Measurements from ENCODE around the gene OR2M7. TPM values are rescaled to one million over a fixed set of nuclear protein-coding genes. Genes with fewer than 3 reads are reported as not detected.
"Not testable (repeated sequence)": the region's sequence is repeated elsewhere in the genome, so short reads cannot be mapped to it uniquely, and the experiment has no call there.

Gene OR2M7
- not detected for total RNA-seq

GRCh38 chr1:248324468-248324867 lies at the start of gene OR2M7:
Gene OR2M7 (minus strand): TSS chr1:248324568. CDS start chr1:248324568, 0 bp downstream.
- H3K27ac Mint-ChIP-seq = no peak within 1 kb of the TSS
- no peaks in the 10 kb centered on the region for H3K9me3 Mint-ChIP-seq
- H3K4me1 Mint-ChIP-seq (ENCODE audit: low read depth) = no peaks in the 10 kb centered on the region
- DNase-seq = no peak
- H3K27me3 Mint-ChIP-seq (ENCODE audit: low read depth) = peaks cover 10% of the 10 kb centered on the region
- CTCF ChIA-PET = no interaction called here
- H3K36me3 Mint-ChIP-seq (ENCODE audit: low read depth) = no peaks in the 10 kb centered on the region
- no peak within 1 kb of the TSS for H3K4me3 Mint-ChIP-seq
- intact Hi-C loops (cut with micrococcal nuclease) = no loop called here

GRCh38 chr1:248373761-248374160 lies 49.4 kb upstream of the OR2M7 start:
- no peak overlapping the region for H3K4me3 Mint-ChIP-seq
- no peaks in the 10 kb centered on the region for H3K9me3 Mint-ChIP-seq
- intact Hi-C loops (cut with micrococcal nuclease) = no loop called here
- no peak overlapping the region for H3K27ac Mint-ChIP-seq
- peaks cover 8% of the 10 kb centered on the region for H3K4me1 Mint-ChIP-seq (ENCODE audit: low read depth)
- no peaks in the 10 kb centered on the region for H3K27me3 Mint-ChIP-seq (ENCODE audit: low read depth)
- no peaks in the 10 kb centered on the region for H3K36me3 Mint-ChIP-seq (ENCODE audit: low read depth)
- CTCF ChIA-PET = no interaction called here
- no peak for DNase-seq

GRCh38 chr1:248372394-248372793 lies 48.0 kb upstream of the OR2M7 start:
- Mint-ChIP-seq H3K27me3 (ENCODE audit: low read depth) (no peaks in the 10 kb centered on the region), H3K4me1 (ENCODE audit: low read depth) (peaks cover 8% of the 10 kb centered on the region), H3K27ac (no peak overlapping the region), H3K9me3 (no peaks in the 10 kb centered on the region), H3K4me3 (no peak overlapping the region), H3K36me3 (ENCODE audit: low read depth) (no peaks in the 10 kb centered on the region)
- DNase-seq = peak; percentile 21
- intact Hi-C loops (cut with micrococcal nuclease) = no loop called here
- CTCF ChIA-PET = no interaction called here

- Mint-ChIP-seq H3K4me3 (no peak overlapping the region), H3K27ac (no peak overlapping the region), H3K36me3 (ENCODE audit: low read depth) (no peaks in the 10 kb centered on the region), H3K4me1 (ENCODE audit: low read depth) (no peaks in the 10 kb centered on the region), H3K9me3 (no peaks in the 10 kb centered on the region), H3K27me3 (ENCODE audit: low read depth) (peaks cover 2% of the 10 kb centered on the region)
- intact Hi-C loops (cut with micrococcal nuclease) = no loop called here
- CTCF ChIA-PET = no interaction called here
- no peak for DNase-seq
Measured at GRCh38 chr1:248366609-248367008, 42.2 kb upstream of the OR2M7 start.

- CTCF ChIA-PET = no interaction called here
- H3K4me3 Mint-ChIP-seq = no peak within 1 kb of the TSS
- intact Hi-C loops (cut with micrococcal nuclease) = no loop called here
- H3K4me1 Mint-ChIP-seq (ENCODE audit: low read depth) = no peaks in the 10 kb centered on the region
- no peak within 1 kb of the TSS for H3K27ac Mint-ChIP-seq
- no peaks in the 10 kb centered on the region for H3K9me3 Mint-ChIP-seq
- no peak for DNase-seq
- no peaks in the 10 kb centered on the region for H3K36me3 Mint-ChIP-seq (ENCODE audit: low read depth)
- peaks cover 2% of the 10 kb centered on the region for H3K27me3 Mint-ChIP-seq (ENCODE audit: low read depth)
Measured at GRCh38 chr1:248361121-248361715, 36.9 kb upstream of the OR2M7 start, which contains the start of gene OR2T4. Gene OR2T4 (plus strand): TSS chr1:248361665. CDS start chr1:248361665, 0 bp downstream.

- Mint-ChIP-seq H3K4me3 (no peak overlapping the region), H3K27me3 (ENCODE audit: low read depth) (peaks cover 2% of the 10 kb centered on the region), H3K36me3 (ENCODE audit: low read depth) (no peaks in the 10 kb centered on the region), H3K9me3 (no peaks in the 10 kb centered on the region), H3K4me1 (ENCODE audit: low read depth) (no peaks in the 10 kb centered on the region), H3K27ac (no peak overlapping the region)
- CTCF ChIA-PET = no interaction called here
- intact Hi-C loops (cut with micrococcal nuclease) = no loop called here
- no peak for DNase-seq
Measured at GRCh38 chr1:248359415-248359814, 35.0 kb upstream of the OR2M7 start.

GRCh38 chr1:248348475-248348874 lies 24.1 kb upstream of the OR2M7 start, which contains the start of gene OR14C36:
Gene OR14C36 (plus strand): TSS chr1:248348775. CDS start chr1:248348775, 0 bp downstream.
- no peak for DNase-seq
- Mint-ChIP-seq H3K27ac (no peak within 1 kb of the TSS), H3K4me1 (ENCODE audit: low read depth) (no peaks in the 10 kb centered on the region), H3K4me3 (no peak within 1 kb of the TSS), H3K36me3 (ENCODE audit: low read depth) (no peaks in the 10 kb centered on the region), H3K9me3 (no peaks in the 10 kb centered on the region), H3K27me3 (ENCODE audit: low read depth) (peaks cover 11% of the 10 kb centered on the region)
- CTCF ChIA-PET = no interaction called here
- intact Hi-C loops (cut with micrococcal nuclease) = no loop called here

- DNase-seq = no peak
- no peaks in the 10 kb centered on the region for H3K36me3 Mint-ChIP-seq (ENCODE audit: low read depth)
- no peak overlapping the region for H3K4me3 Mint-ChIP-seq
- intact Hi-C loops (cut with micrococcal nuclease) = no loop called here
- H3K27ac Mint-ChIP-seq = no peak overlapping the region
- CTCF ChIA-PET = no interaction called here
- no peaks in the 10 kb centered on the region for H3K4me1 Mint-ChIP-seq (ENCODE audit: low read depth)
- no peaks in the 10 kb centered on the region for H3K9me3 Mint-ChIP-seq
- peaks cover under 1% of the 10 kb centered on the region for H3K27me3 Mint-ChIP-seq (ENCODE audit: low read depth)
Measured at GRCh38 chr1:248343451-248343850, 19.1 kb upstream of the OR2M7 start.

GRCh38 chr1:248316796-248317195 lies 7.6 kb downstream of the OR2M7 start:
- H3K27me3 Mint-ChIP-seq (ENCODE audit: low read depth) = peaks cover 24% of the 10 kb centered on the region
- CTCF ChIA-PET = no interaction called here
- peaks cover 6% of the 10 kb centered on the region for H3K36me3 Mint-ChIP-seq (ENCODE audit: low read depth)
- no peak overlapping the region for H3K4me3 Mint-ChIP-seq
- no peaks in the 10 kb centered on the region for H3K4me1 Mint-ChIP-seq (ENCODE audit: low read depth)
- intact Hi-C loops (cut with micrococcal nuclease) = no loop called here
- no peak for DNase-seq
- H3K27ac Mint-ChIP-seq = no peak overlapping the region
- peaks cover 14% of the 10 kb centered on the region for H3K9me3 Mint-ChIP-seq

- intact Hi-C loops (cut with micrococcal nuclease); H3K4me1 Mint-ChIP-seq (ENCODE audit: low read depth); H3K27me3 Mint-ChIP-seq (ENCODE audit: low read depth); H3K36me3 Mint-ChIP-seq (ENCODE audit: low read depth); H3K9me3 Mint-ChIP-seq; CTCF ChIA-PET; H3K27ac Mint-ChIP-seq; H3K4me3 Mint-ChIP-seq; DNase-seq: not testable (repeated sequence)
Measured at GRCh38 chr1:248306740-248307139, 17.6 kb downstream of the OR2M7 start.

- H3K4me3 Mint-ChIP-seq = no peak overlapping the region
- H3K4me1 Mint-ChIP-seq (ENCODE audit: low read depth) = no peaks in the 10 kb centered on the region
- H3K27me3 Mint-ChIP-seq (ENCODE audit: low read depth) = peaks cover 2% of the 10 kb centered on the region
- CTCF ChIA-PET = no interaction called here
- intact Hi-C loops (cut with micrococcal nuclease) = no loop called here
- H3K9me3 Mint-ChIP-seq = no peaks in the 10 kb centered on the region
- no peak overlapping the region for H3K27ac Mint-ChIP-seq
- no peaks in the 10 kb centered on the region for H3K36me3 Mint-ChIP-seq (ENCODE audit: low read depth)
- no peak for DNase-seq
Measured at GRCh38 chr1:248306103-248306502, 18.3 kb downstream of the OR2M7 start.

GRCh38 chr1:248305672-248306071 lies 18.7 kb downstream of the OR2M7 start:
- H3K4me3 Mint-ChIP-seq; H3K27ac Mint-ChIP-seq; H3K4me1 Mint-ChIP-seq (ENCODE audit: low read depth); H3K36me3 Mint-ChIP-seq (ENCODE audit: low read depth); DNase-seq; intact Hi-C loops (cut with micrococcal nuclease); CTCF ChIA-PET; H3K9me3 Mint-ChIP-seq; H3K27me3 Mint-ChIP-seq (ENCODE audit: low read depth): not testable (repeated sequence)

- no peak for DNase-seq
- CTCF ChIA-PET = no interaction called here
- Mint-ChIP-seq H3K36me3 (ENCODE audit: low read depth) (no peaks in the 10 kb centered on the region), H3K9me3 (peaks cover 3% of the 10 kb centered on the region), H3K4me1 (ENCODE audit: low read depth) (no peaks in the 10 kb centered on the region), H3K4me3 (no peak within 1 kb of the TSS), H3K27ac (no peak within 1 kb of the TSS), H3K27me3 (ENCODE audit: low read depth) (peaks cover 2% of the 10 kb centered on the region)
- intact Hi-C loops (cut with micrococcal nuclease) = no loop called here
Measured at GRCh38 chr1:248303324-248303723, 21.0 kb downstream of the OR2M7 start, which contains the start of gene OR2T12. Gene OR2T12 (minus strand): TSS chr1:248303424. CDS start chr1:248295578, 7,846 bp downstream.

Measured in activated naive CD4-positive, alpha-beta T cell treated with anti-CD3 and anti-CD28 coated beads for 36 hours (primary cell).